Panc1 (cell line): Measurements from ENCODE around the gene HCK.

Experiments
- CTCF ChIP-seq: fragments of 450-650 bp; IDR thresholded peaks from 2 replicates; pipeline ENCODE4 v1.5.1; 2017; ENCODE audit warnings: mild to moderate bottlenecking
- POLR2AphosphoS5 ChIP-seq: IDR thresholded peaks from 2 replicates; pipeline ENCODE4 v1.6.1; 2012; ENCODE audit warnings: mild to moderate bottlenecking, low read depth, low read length, moderate library complexity
- REST ChIP-seq, 2 experiments: IDR thresholded peaks; 2 replicates each; pipeline ENCODE4 v1.6.1; 2011 to 2012; ENCODE audit warnings: low read depth in 2 of 2, control low read depth in 1 of 2, low read length in 1 of 2, mild to moderate bottlenecking in 1 of 2, moderate library complexity in 1 of 2; ENCODE audit not compliant: insufficient read depth in 1 of 2
- TCF7L2 ChIP-seq: IDR thresholded peaks from 2 replicates; pipeline ENCODE4 v1.6.1; 2011; ENCODE audit warnings: mild to moderate bottlenecking, low read depth, low read length, inconsistent platforms

DNA sequence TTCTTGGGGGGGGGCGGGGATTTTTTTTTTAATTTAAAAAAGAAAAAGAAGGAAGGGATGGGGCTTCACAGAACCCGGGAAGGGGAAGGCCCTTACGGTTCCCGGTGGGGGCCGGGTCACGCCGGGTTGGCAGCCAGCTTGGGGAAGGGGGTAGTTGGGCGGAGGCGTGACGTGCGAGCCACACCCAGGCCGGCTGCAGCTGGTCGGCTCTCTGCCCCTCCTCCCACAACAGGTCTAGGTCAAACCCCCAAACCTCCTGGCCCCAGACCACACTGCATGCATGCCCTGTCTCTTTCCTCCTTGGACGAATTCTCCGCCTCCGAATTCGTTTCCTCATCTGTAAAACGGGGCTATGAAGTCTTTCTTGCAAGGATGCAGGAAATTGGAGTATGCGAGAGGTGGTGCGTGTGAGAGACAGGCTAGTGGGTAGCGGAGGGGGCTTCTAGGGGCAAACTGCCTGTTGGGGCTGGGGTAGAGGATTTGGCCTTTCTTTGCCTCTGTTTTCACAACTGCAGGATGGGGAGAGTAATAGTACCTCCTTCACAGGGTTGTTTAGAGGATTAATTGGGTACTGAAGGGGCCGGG lies 828 bp downstream of the HCK start:
- TF ChIP-seq CTCF (no peak), POLR2AphosphoS5 (no peak), REST (IDR thresholded peaks at IDR 0.05; ENCODE audit: insufficient read depth in 1 of 2, low read depth in 2 of 2, low read length in 1 of 2) (no peak), TCF7L2 (no peak)
